ENCODE data around the gene C3orf80.
"Not testable (repeated sequence)": the region's sequence is repeated elsewhere in the genome, so short reads cannot be mapped to it uniquely, and the experiment has no call there.

Gene C3orf80

GRCh38 chr3:160200353-160200752 is 24.9 kb upstream of the C3orf80 start:
- no CpG with 5 or more reads among the region's 1 CpG for WGBS, 2 donors (ENCODE audit: extremely low coverage in 2 of 2, insufficient read length in 2 of 2, insufficient replicate concordance in 1 of 2)
- no peak for DNase-seq (ENCODE audit: low spot score)
- Histone ChIP-seq H2BK120ac (ENCODE audit: low read depth, low read length) (no peak overlapping the region), H4K91ac (ENCODE audit: low read depth, low read length, poor library complexity) (no peak overlapping the region), H2BK15ac (ENCODE audit: low read length) (no peak overlapping the region), H3K4me3 (ENCODE audit: low read length in 2 of 2) (no peak overlapping the region), H3K9ac (ENCODE audit: low read depth, low read length, poor library complexity) (no peak overlapping the region), H3K27ac (replicated peaks; ENCODE audit: low read length) (no peak overlapping the region), H4K8ac (ENCODE audit: low read depth, low read length) (no peak overlapping the region), H2BK12ac (ENCODE audit: low read length) (no peak overlapping the region), H3K18ac (ENCODE audit: low read length) (no peak overlapping the region), H2AK5ac (ENCODE audit: low read depth, low read length) (no peak overlapping the region), H3K23ac (ENCODE audit: low read depth, low read length, poor library complexity) (no peak overlapping the region), H3K4me2 (ENCODE audit: insufficient read depth, low read length, poor library complexity, severe bottlenecking) (no peak overlapping the region), H3K27me3 (ENCODE audit: control insufficient read depth in 3 of 3, insufficient read depth in 3 of 3, low read depth in 1 of 3, low read length in 3 of 3) (peaks cover 0 to 3% (median 0%) of the 10 kb centered on the region in 3 experiments), H3K79me1 (ENCODE audit: low read depth, low read length) (no peaks in the 10 kb centered on the region), H3K4me1 (ENCODE audit: control insufficient read depth in 2 of 2, insufficient read depth in 1 of 2, low read depth in 1 of 2, low read length in 2 of 2) (no peaks in the 10 kb centered on the region), H3K9me3 (replicated peaks in 1 of 2; ENCODE audit: control insufficient read depth in 2 of 2, insufficient read depth in 1 of 2, low read depth in 1 of 2, low read length in 2 of 2) (no peaks in the 10 kb centered on the region), H2AFZ (ENCODE audit: low read length) (no peak overlapping the region), H2BK5ac (ENCODE audit: low read length) (no peak overlapping the region), H3K4ac (ENCODE audit: low read length) (no peak overlapping the region), H3K36me3 (replicated peaks in 1 of 2; ENCODE audit: control insufficient read depth in 2 of 2, insufficient read depth in 2 of 2, low read length in 2 of 2) (no peaks in the 10 kb centered on the region), H3K14ac (ENCODE audit: low read length) (no peak overlapping the region)

- H3K18ac ChIP-seq (ENCODE audit: low read length); H3K4me1 ChIP-seq (ENCODE audit: control insufficient read depth in 2 of 2, insufficient read depth in 1 of 2, low read depth in 1 of 2, low read length in 2 of 2); H2BK12ac ChIP-seq (ENCODE audit: low read length); H2AFZ ChIP-seq (ENCODE audit: low read length); H2BK120ac ChIP-seq (ENCODE audit: low read depth, low read length); H3K23ac ChIP-seq (ENCODE audit: low read depth, low read length, poor library complexity); H3K4ac ChIP-seq (ENCODE audit: low read length); H2BK5ac ChIP-seq (ENCODE audit: low read length); H3K27me3 ChIP-seq (ENCODE audit: control insufficient read depth in 3 of 3, insufficient read depth in 3 of 3, low read depth in 1 of 3, low read length in 3 of 3); H4K8ac ChIP-seq (ENCODE audit: low read depth, low read length); H3K9me3 ChIP-seq (replicated peaks in 1 of 2; ENCODE audit: control insufficient read depth in 2 of 2, insufficient read depth in 1 of 2, low read depth in 1 of 2, low read length in 2 of 2); H3K36me3 ChIP-seq (replicated peaks in 1 of 2; ENCODE audit: control insufficient read depth in 2 of 2, insufficient read depth in 2 of 2, low read length in 2 of 2); H3K27ac ChIP-seq (replicated peaks; ENCODE audit: low read length); H4K91ac ChIP-seq (ENCODE audit: low read depth, low read length, poor library complexity); DNase-seq (ENCODE audit: low spot score); H3K79me1 ChIP-seq (ENCODE audit: low read depth, low read length); H3K4me3 ChIP-seq (ENCODE audit: low read length in 2 of 2); H2AK5ac ChIP-seq (ENCODE audit: low read depth, low read length); H3K14ac ChIP-seq (ENCODE audit: low read length); H2BK15ac ChIP-seq (ENCODE audit: low read length); H3K4me2 ChIP-seq (ENCODE audit: insufficient read depth, low read length, poor library complexity, severe bottlenecking); H3K9ac ChIP-seq (ENCODE audit: low read depth, low read length, poor library complexity): not testable (repeated sequence)
- WGBS, 2 donors (ENCODE audit: extremely low coverage in 2 of 2, insufficient read length in 2 of 2, insufficient replicate concordance in 1 of 2): no CpG with 5 or more reads among the region's 5 CpGs
Measured at GRCh38 chr3:160204396-160205011, 20.7 kb upstream of the C3orf80 start.

- H3K14ac ChIP-seq (ENCODE audit: low read length): no peak overlapping the region
- no CpG with 5 or more reads among the region's 4 CpGs for WGBS, 2 donors (ENCODE audit: extremely low coverage in 2 of 2, insufficient read length in 2 of 2, insufficient replicate concordance in 1 of 2)
Measured at GRCh38 chr3:160205606-160206005, 19.6 kb upstream of the C3orf80 start.

GRCh38 chr3:160210341-160210740 is 14.9 kb upstream of the C3orf80 start:
- H3K4me3 ChIP-seq (ENCODE audit: low read length in 2 of 2): no peak overlapping the region
- H2BK12ac ChIP-seq (ENCODE audit: low read length): no peak overlapping the region
- H3K4ac ChIP-seq (ENCODE audit: low read length): no peak overlapping the region
- H3K79me1 ChIP-seq (ENCODE audit: low read depth, low read length): no peaks in the 10 kb centered on the region
- no peak overlapping the region for H2AFZ ChIP-seq (ENCODE audit: low read length)
- no peak overlapping the region for H3K9ac ChIP-seq (ENCODE audit: low read depth, low read length, poor library complexity)
- H3K23ac ChIP-seq (ENCODE audit: low read depth, low read length, poor library complexity): no peak overlapping the region
- H2BK5ac ChIP-seq (ENCODE audit: low read length): no peak overlapping the region
- peaks cover 0 to 7% (median 2%) of the 10 kb centered on the region in 3 experiments for H3K27me3 ChIP-seq (ENCODE audit: control insufficient read depth in 3 of 3, insufficient read depth in 3 of 3, low read depth in 1 of 3, low read length in 3 of 3)
- no peak overlapping the region for H4K8ac ChIP-seq (ENCODE audit: low read depth, low read length)
- H3K9me3 ChIP-seq (replicated peaks in 1 of 2; ENCODE audit: control insufficient read depth in 2 of 2, insufficient read depth in 1 of 2, low read depth in 1 of 2, low read length in 2 of 2): no peaks in the 10 kb centered on the region
- H3K14ac ChIP-seq (ENCODE audit: low read length): no peak overlapping the region
- DNase-seq (ENCODE audit: low spot score): no peak
- H2AK5ac ChIP-seq (ENCODE audit: low read depth, low read length): no peak overlapping the region
- no peaks in the 10 kb centered on the region for H3K36me3 ChIP-seq (replicated peaks in 1 of 2; ENCODE audit: control insufficient read depth in 2 of 2, insufficient read depth in 2 of 2, low read length in 2 of 2)
- no CpG with 5 or more reads among the region's 1 CpG for whole genome bisulfite sequencing, 2 donors (ENCODE audit: extremely low coverage in 2 of 2, insufficient read length in 2 of 2, insufficient replicate concordance in 1 of 2)
- H2BK120ac ChIP-seq (ENCODE audit: low read depth, low read length): no peak overlapping the region
- H3K4me1 ChIP-seq (ENCODE audit: control insufficient read depth in 2 of 2, insufficient read depth in 1 of 2, low read depth in 1 of 2, low read length in 2 of 2): no peaks in the 10 kb centered on the region
- no peak overlapping the region for H2BK15ac ChIP-seq (ENCODE audit: low read length)
- H3K4me2 ChIP-seq (ENCODE audit: insufficient read depth, low read length, poor library complexity, severe bottlenecking): no peak overlapping the region
- no peak overlapping the region for H4K91ac ChIP-seq (ENCODE audit: low read depth, low read length, poor library complexity)
- no peak overlapping the region for H3K18ac ChIP-seq (ENCODE audit: low read length)
- H3K27ac ChIP-seq (replicated peaks; ENCODE audit: low read length): no peak overlapping the region

More at GRCh38 chr3:160205606-160206005, 19.6 kb upstream of the C3orf80 start:
- no peaks in the 10 kb centered on the region for H3K4me1 ChIP-seq (ENCODE audit: control insufficient read depth in 2 of 2, insufficient read depth in 1 of 2, low read depth in 1 of 2, low read length in 2 of 2)
- H2BK120ac ChIP-seq (ENCODE audit: low read depth, low read length): no peak overlapping the region
- H3K27me3 ChIP-seq (ENCODE audit: control insufficient read depth in 3 of 3, insufficient read depth in 3 of 3, low read depth in 1 of 3, low read length in 3 of 3): peaks cover 0 to 4% (median 2%) of the 10 kb centered on the region in 3 experiments
- H3K4me2 ChIP-seq (ENCODE audit: insufficient read depth, low read length, poor library complexity, severe bottlenecking): no peak overlapping the region
- no peaks in the 10 kb centered on the region for H3K36me3 ChIP-seq (replicated peaks in 1 of 2; ENCODE audit: control insufficient read depth in 2 of 2, insufficient read depth in 2 of 2, low read length in 2 of 2)
- no peak overlapping the region for H3K18ac ChIP-seq (ENCODE audit: low read length)
- no peak overlapping the region for H2BK15ac ChIP-seq (ENCODE audit: low read length)
- H4K8ac ChIP-seq (ENCODE audit: low read depth, low read length): no peak overlapping the region
- H3K23ac ChIP-seq (ENCODE audit: low read depth, low read length, poor library complexity): no peak overlapping the region
- H3K9me3 ChIP-seq (replicated peaks in 1 of 2; ENCODE audit: control insufficient read depth in 2 of 2, insufficient read depth in 1 of 2, low read depth in 1 of 2, low read length in 2 of 2): no peaks in the 10 kb centered on the region
- no peaks in the 10 kb centered on the region for H3K79me1 ChIP-seq (ENCODE audit: low read depth, low read length)
- no peak overlapping the region for H2AK5ac ChIP-seq (ENCODE audit: low read depth, low read length)
- no peak overlapping the region for H3K27ac ChIP-seq (replicated peaks; ENCODE audit: low read length)
- no peak overlapping the region for H4K91ac ChIP-seq (ENCODE audit: low read depth, low read length, poor library complexity)
- H2BK12ac ChIP-seq (ENCODE audit: low read length): no peak overlapping the region
- H2BK5ac ChIP-seq (ENCODE audit: low read length): no peak overlapping the region
- DNase-seq (ENCODE audit: low spot score): no peak
- H3K4me3 ChIP-seq (ENCODE audit: low read length in 2 of 2): no peak overlapping the region
- H3K4ac ChIP-seq (ENCODE audit: low read length): no peak overlapping the region
- H2AFZ ChIP-seq (ENCODE audit: low read length): no peak overlapping the region
- no peak overlapping the region for H3K9ac ChIP-seq (ENCODE audit: low read depth, low read length, poor library complexity)
